GM23248 (cell line): ENCODE data around the gene ACSL6.

ENCODE experiments used
- EZH2 ChIP-seq: fragments of 200-600 bp; sonication (generic); IDR thresholded peaks from 2 replicates; pipeline ENCODE4 v1.6.1; 2018; ENCODE audit warnings: antibody characterized with exemption, mild to moderate bottlenecking; ENCODE audit not compliant: insufficient read depth, poor library complexity, severe bottlenecking
- EZH2phosphoT487 ChIP-seq: fragments of 200-600 bp; sonication (generic); IDR thresholded peaks from 2 replicates; pipeline ENCODE4 v1.6.1; 2018; ENCODE audit warnings: antibody characterized with exemption, moderate library complexity, mild to moderate bottlenecking, low read depth; ENCODE audit not compliant: insufficient read depth

DNA sequence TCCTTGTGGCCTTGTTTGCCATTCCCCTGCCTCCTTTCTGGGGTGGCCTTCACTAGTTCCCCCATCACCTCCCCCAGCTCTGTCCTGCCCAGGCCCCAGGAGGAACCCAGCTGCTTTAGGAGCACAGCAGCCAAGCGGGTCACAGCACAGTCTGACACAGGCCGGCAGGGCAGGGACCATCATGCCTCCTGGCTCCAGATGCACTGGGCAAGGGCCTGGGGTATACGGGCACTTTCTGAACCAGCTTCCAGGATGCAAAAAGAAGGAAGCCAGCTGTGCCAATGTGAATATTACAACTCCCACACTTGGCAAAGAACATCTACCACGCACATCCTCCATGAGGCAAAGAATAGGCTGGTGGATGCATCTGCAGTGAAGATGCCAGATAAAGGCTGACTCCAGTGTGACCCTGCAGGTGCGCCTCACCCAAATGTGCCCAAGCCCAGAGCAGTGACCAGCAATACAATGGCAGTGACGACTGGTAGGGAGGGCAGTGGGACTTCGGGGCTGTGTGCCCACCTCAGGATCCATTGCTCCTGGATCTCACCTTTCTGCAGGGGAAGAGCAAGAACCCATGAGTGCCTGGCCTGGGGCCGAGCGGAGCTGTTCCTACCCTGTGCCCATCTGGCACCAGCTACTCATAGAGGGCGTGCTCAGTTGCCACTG, 42.7 kb upstream of the ACSL6 start:
- TF ChIP-seq EZH2 (no peak), EZH2phosphoT487 (no peak)
